Natural killer cell (primary cell): ENCODE results near the gene FOCAD. TPM values are rescaled to one million over a fixed set of nuclear protein-coding genes. Genes with fewer than 3 reads are reported as not detected.

Experiments
- ATAC-seq, 3 donors: fragments of 150-1000 bp in 2 of 3; fragments of 200-7000 bp in 1 of 3; cut with Tn5 transposase; 1 replicate in 1 of 3; 2 replicates in 2 of 3; pipeline ENCODE4 v1.10.0; 2021; ENCODE audit warnings: mild to moderate bottlenecking in 2 of 3, moderate library complexity in 2 of 3
- DNase-seq, 2 donors: peaks; one replicate each; pipeline versions ENCODE4 v3.0.0 to v3.0.0-alpha.2; 2013 to 2021; ENCODE audit warnings: mixed read lengths in 1 of 2
- H3K27ac ChIP-seq: one replicate; pipeline ENCODE4 v1.5.1; 2013; ENCODE audit warnings: mild to moderate bottlenecking, low read length
- H3K27me3 ChIP-seq: one replicate; pipeline ENCODE4 v1.6.1; 2013; ENCODE audit warnings: low read length; ENCODE audit not compliant: control insufficient read depth, insufficient read depth
- H3K36me3 ChIP-seq: one replicate; pipeline ENCODE4 v1.6.1; 2013; ENCODE audit warnings: low read length; ENCODE audit not compliant: control insufficient read depth, insufficient read depth
- H3K4me1 ChIP-seq: one replicate; pipeline ENCODE4 v1.6.1; 2013; ENCODE audit warnings: low read length; ENCODE audit not compliant: control insufficient read depth, insufficient read depth
- H3K4me3 ChIP-seq: one replicate; pipeline ENCODE4 v1.5.1; 2013; ENCODE audit warnings: low read length
- H3K9me3 ChIP-seq: one replicate; pipeline ENCODE4 v1.6.1; 2013; ENCODE audit warnings: low read length; ENCODE audit not compliant: control insufficient read depth, insufficient read depth
- H3K27ac Mint-ChIP-seq, 2 donors: one replicate each; pipeline ENCODE4 v1.8.0; 2022; ENCODE audit warnings: mild to moderate bottlenecking in 2 of 2, mixed read lengths in 2 of 2, moderate library complexity in 1 of 2
- H3K27me3 Mint-ChIP-seq, 2 donors: one replicate each; pipeline ENCODE4 v1.8.0; 2022; ENCODE audit warnings: low read depth in 2 of 2, mixed read lengths in 2 of 2
- H3K36me3 Mint-ChIP-seq: one replicate; pipeline ENCODE4 v1.8.0; 2022; ENCODE audit warnings: mixed read lengths
- H3K4me1 Mint-ChIP-seq, 2 donors: one replicate each; pipeline ENCODE4 v1.8.0; 2022; ENCODE audit warnings: mixed read lengths in 2 of 2
- H3K4me3 Mint-ChIP-seq: one replicate; pipeline ENCODE4 v1.8.0; 2022; ENCODE audit warnings: mild to moderate bottlenecking, moderate library complexity, mixed read lengths
- H3K9me3 Mint-ChIP-seq, 2 donors: one replicate each; pipeline ENCODE4 v1.8.0; 2022; ENCODE audit warnings: mixed read lengths in 2 of 2
- WGBS: methylation state at CpG from one replicate; pipeline ENCODE4 v1.1.7; 2013; ENCODE audit warnings: missing lambda C conversion rate; ENCODE audit not compliant: insufficient coverage; 5-methylcytosine and 5-hydroxymethylcytosine counted together
- intact Hi-C: fragments of 100-400 bp; cut with micrococcal nuclease; formaldehyde crosslinking; loops from one replicate; pipeline ENCODE4 v1.14.2; 2022
- total RNA-seq, 4 donors: library from RNA; stranded (reverse); fragments of 120-200 nt in 1 of 4; gene quantifications; one replicate each; pipeline versions ENCODE4 v1.2.3 to v1.2.4, GENCODE V29; 2013 to 2022
- TF ChIP-seq, protein P1 (sequence below): fragments of 200-600 bp; IDR thresholded peaks from one replicate; pipeline ENCODE4 v1.8.0; 2022; ENCODE audit warnings: antibody characterized with exemption

Gene FOCAD
- total RNA-seq, 3 donors from 2014 or later (not counting 1 experiment from before 2014, with no cell fraction given), result 15.1 to 27.6 (median 18.8) TPM

DNA sequence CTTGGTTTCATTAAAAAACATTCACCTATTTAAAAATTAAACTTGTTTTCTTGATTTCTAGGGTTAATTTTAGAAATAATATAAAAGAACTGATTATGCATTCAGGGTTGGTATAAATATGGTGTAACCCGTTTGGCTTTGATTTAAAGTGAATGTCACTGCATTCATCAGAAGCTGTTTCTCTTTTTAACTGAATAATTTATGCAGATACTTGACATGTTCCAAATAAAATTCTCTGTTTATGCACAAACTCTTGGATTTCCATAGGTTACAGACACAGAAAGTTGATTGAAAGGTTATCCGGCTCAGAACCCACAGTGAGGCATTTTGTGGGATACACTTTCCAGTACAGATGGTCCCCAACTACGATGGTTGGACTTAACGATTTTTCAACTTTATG lies 186.1 kb downstream of the FOCAD start:
- Histone ChIP-seq H3K36me3 (no peaks in the 10 kb centered on the region), H3K4me3 (no peak overlapping the region), H3K9me3 (no peaks in the 10 kb centered on the region), H3K27me3 (no peaks in the 10 kb centered on the region), H3K4me1 (no peaks in the 10 kb centered on the region), H3K27ac (no peak overlapping the region)
- peaks cover 7% of the 10 kb centered on the region in 2 donors for H3K4me1 Mint-ChIP-seq
- H3K36me3 Mint-ChIP-seq, result no peaks in the 10 kb centered on the region
- DNase-seq, result no peak
- H3K27ac Mint-ChIP-seq, result no peak overlapping the region
- H3K9me3 Mint-ChIP-seq, result no peaks in the 10 kb centered on the region
- no peak for ATAC-seq
- WGBS, result 99% methylated on average over 3 of the region's 4 CpGs
- H3K27me3 Mint-ChIP-seq, result no peaks in the 10 kb centered on the region
- TF ChIP-seq, protein P1, sequence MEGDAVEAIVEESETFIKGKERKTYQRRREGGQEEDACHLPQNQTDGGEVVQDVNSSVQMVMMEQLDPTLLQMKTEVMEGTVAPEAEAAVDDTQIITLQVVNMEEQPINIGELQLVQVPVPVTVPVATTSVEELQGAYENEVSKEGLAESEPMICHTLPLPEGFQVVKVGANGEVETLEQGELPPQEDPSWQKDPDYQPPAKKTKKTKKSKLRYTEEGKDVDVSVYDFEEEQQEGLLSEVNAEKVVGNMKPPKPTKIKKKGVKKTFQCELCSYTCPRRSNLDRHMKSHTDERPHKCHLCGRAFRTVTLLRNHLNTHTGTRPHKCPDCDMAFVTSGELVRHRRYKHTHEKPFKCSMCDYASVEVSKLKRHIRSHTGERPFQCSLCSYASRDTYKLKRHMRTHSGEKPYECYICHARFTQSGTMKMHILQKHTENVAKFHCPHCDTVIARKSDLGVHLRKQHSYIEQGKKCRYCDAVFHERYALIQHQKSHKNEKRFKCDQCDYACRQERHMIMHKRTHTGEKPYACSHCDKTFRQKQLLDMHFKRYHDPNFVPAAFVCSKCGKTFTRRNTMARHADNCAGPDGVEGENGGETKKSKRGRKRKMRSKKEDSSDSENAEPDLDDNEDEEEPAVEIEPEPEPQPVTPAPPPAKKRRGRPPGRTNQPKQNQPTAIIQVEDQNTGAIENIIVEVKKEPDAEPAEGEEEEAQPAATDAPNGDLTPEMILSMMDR, result no peak
- no peak overlapping the region for H3K4me3 Mint-ChIP-seq
- intact Hi-C loops, result no loop called here

- TF ChIP-seq, protein P1, result no peak
- no peak for DNase-seq
- no peak for ATAC-seq
- no peaks in the 10 kb centered on the region for H3K9me3 ChIP-seq
- no peaks in the 10 kb centered on the region for H3K36me3 ChIP-seq
- no peaks in the 10 kb centered on the region for H3K36me3 Mint-ChIP-seq
- H3K4me3 Mint-ChIP-seq, result no peak overlapping the region
- H3K27me3 Mint-ChIP-seq, result no peaks in the 10 kb centered on the region
- H3K9me3 Mint-ChIP-seq, result no peaks in the 10 kb centered on the region
- no peaks in the 10 kb centered on the region for H3K27me3 ChIP-seq
- no peaks in the 10 kb centered on the region for H3K4me1 ChIP-seq
- H3K4me3 ChIP-seq, result no peak overlapping the region
- H3K4me1 Mint-ChIP-seq, result peaks cover 7% of the 10 kb centered on the region in 2 donors
- 60% methylated on average over 1 of the region's 1 CpG for WGBS
- intact Hi-C loops, result no loop called here
- H3K27ac ChIP-seq, result no peak overlapping the region
- no peak overlapping the region for H3K27ac Mint-ChIP-seq
Measured at GRCh38 chr9:20872340-20872977, 188.4 kb downstream of the FOCAD start.

GRCh38 chr9:20873240-20873865 lies 189.3 kb downstream of the FOCAD start:
- TF ChIP-seq, protein P1, result no peak
- Mint-ChIP-seq H3K27ac (no peak overlapping the region), H3K27me3 (no peaks in the 10 kb centered on the region), H3K9me3 (no peaks in the 10 kb centered on the region), H3K4me3 (no peak overlapping the region), H3K4me1 (peaks cover 7% of the 10 kb centered on the region in 2 donors), H3K36me3 (no peaks in the 10 kb centered on the region)
- Histone ChIP-seq H3K9me3 (no peaks in the 10 kb centered on the region), H3K36me3 (no peaks in the 10 kb centered on the region), H3K4me3 (no peak overlapping the region), H3K27me3 (no peaks in the 10 kb centered on the region), H3K27ac (no peak overlapping the region), H3K4me1 (no peaks in the 10 kb centered on the region)
- no peak for ATAC-seq
- no peak for DNase-seq
- WGBS, result 100% methylated on average over 1 of the region's 5 CpGs
- intact Hi-C loops, result no loop called here
